Endothelial cell of umbilical vein (primary cell): Measurements from ENCODE around the gene ACAT2.

Source experiments
- CTCF ChIP-seq, 2 donors: IDR thresholded peaks; 1 replicate in 1 of 2; 2 replicates in 1 of 2; pipeline ENCODE4 v1.5.1; 2011; ENCODE audit warnings: low read length in 2 of 2, mild to moderate bottlenecking in 2 of 2, moderate library complexity in 2 of 2, control low read depth in 1 of 2, inconsistent platforms in 1 of 2, low read depth in 1 of 2; ENCODE audit not compliant: insufficient read depth in 1 of 2; ENCODE audit errors: extremely low read depth in 1 of 2
- JUN ChIP-seq: IDR thresholded peaks from 2 replicates; pipeline ENCODE4 v1.6.1; 2011; ENCODE audit warnings: borderline replicate concordance, low read depth; ENCODE audit not compliant: insufficient read length, insufficient read depth

GRCh38 chr6:159762681-159763293, 942 bp downstream of the ACAT2 start:
- no peak for TF ChIP-seq CTCF (IDR thresholded peaks at IDR 0.05; ENCODE audit: extremely low read depth in 1 of 2, insufficient read depth in 1 of 2, low read depth in 1 of 2, low read length in 2 of 2)
- TF ChIP-seq JUN, result no peak
